GM12878 (cell line): ENCODE measurements around the gene ENPP6. TPM values are rescaled to one million over a fixed set of nuclear protein-coding genes. Genes with fewer than 3 reads are reported as not detected.

Source experiments
- ATAC-seq: fragments of 200-7000 bp; cut with Tn5 transposase; 3 replicates; pipeline ENCODE4 v1.9.1; 2020; ENCODE audit warnings: mild to moderate bottlenecking, moderate library complexity
- BruUV-seq: library from RNA; stranded (reverse); fragments of 400-500 nt; replicated peaks from 2 replicates; lab custom pipeline; 2021; lab: Mats Ljungman, UMichigan
- CTCF ChIA-PET: fragments of 300-600 bp; sonication (Branson Sonifier 250); formaldehyde crosslinking; extraction: SDS; loops from one replicate; lab custom pipeline; 2021; ENCODE audit warnings: inconsistent platforms; lab: Yijun Ruan, JAX
- POLR2A ChIA-PET: fragments of 350-600 bp; formaldehyde crosslinking; extraction: SDS; loops from one replicate; lab custom pipeline; 2021; ENCODE audit warnings: inconsistent platforms; lab: Charles Lee
- RAD21 ChIA-PET: fragments of 300-600 bp; sonication (Branson Sonifier 250); formaldehyde crosslinking; loops from one replicate; lab custom pipeline; 2023; ENCODE audit warnings: antibody characterized with exemption; ENCODE audit not compliant: unreplicated experiment; lab: Charles Lee
- SMC1A ChIA-PET: fragments of 300-600 bp; sonication (Branson Sonifier 250); formaldehyde crosslinking; loops from one replicate; lab custom pipeline; 2023; ENCODE audit not compliant: unreplicated experiment, uncharacterized antibody; lab: Charles Lee
- DNase-seq: peaks from one replicate; pipeline ENCODE4 v3.0.0-alpha.2; 2011; ENCODE audit warnings: low read depth, low spot score
- FAIRE-seq: peaks from 3 replicates; lab custom pipeline; 2011; peaks lifted over from hg19 to GRCh38; lab: Jason Lieb, UNC
- H2AFZ ChIP-seq: 2 replicates; pipeline ENCODE4 v1.6.0; 2011; ENCODE audit warnings: low read depth, low read length, control low read depth; ENCODE audit not compliant: control insufficient read depth
- H3K27ac ChIP-seq: 2 replicates; pipeline ENCODE4 v1.5.1; 2011; ENCODE audit warnings: control low read depth; ENCODE audit not compliant: control insufficient read depth, insufficient read depth
- H3K27me3 ChIP-seq, 2 experiments: replicated peaks in 1 of 2; 2 replicates each; pipeline versions ENCODE4 v1.6.0 to v1.6.1; 2011; ENCODE audit warnings: low read length in 1 of 2; ENCODE audit not compliant: control insufficient read depth in 2 of 2, insufficient read depth in 2 of 2
- H3K36me3 ChIP-seq, 2 experiments: 2 replicates each; pipeline ENCODE4 v1.5.1; 2011; ENCODE audit warnings: low read length in 1 of 2; ENCODE audit not compliant: control insufficient read depth in 2 of 2, insufficient read depth in 2 of 2
- H3K4me1 ChIP-seq: 2 replicates; pipeline ENCODE4 v1.6.1; 2011; ENCODE audit warnings: mild to moderate bottlenecking, low read length, moderate library complexity, mixed read lengths; ENCODE audit not compliant: control insufficient read depth, insufficient read depth
- H3K4me2 ChIP-seq: 2 replicates; pipeline ENCODE4 v1.6.0; 2011; ENCODE audit warnings: control low read depth; ENCODE audit not compliant: control insufficient read depth, insufficient read depth
- H3K4me3 ChIP-seq: fragments of 200-600 bp; sonication (generic); 2 replicates; pipeline ENCODE4 v1.5.1; 2016
- H3K79me2 ChIP-seq: 2 replicates; pipeline ENCODE4 v1.6.0; 2011; ENCODE audit warnings: low read length; ENCODE audit not compliant: control insufficient read depth, insufficient read depth
- H3K9ac ChIP-seq: 2 replicates; pipeline ENCODE4 v1.8.0; 2011; ENCODE audit warnings: low read length, control low read depth, mixed read lengths; ENCODE audit not compliant: control insufficient read depth, insufficient read depth
- H3K9me3 ChIP-seq: replicated peaks from 3 replicates; pipeline ENCODE4 v1.5.1; 2011; ENCODE audit warnings: mild to moderate bottlenecking, low read length; ENCODE audit not compliant: control insufficient read depth, insufficient read depth
- H4K20me1 ChIP-seq: 2 replicates; pipeline ENCODE4 v1.6.0; 2011; ENCODE audit not compliant: control insufficient read depth, insufficient read depth
- EED ChIP-seq: sonication (generic); IDR thresholded peaks from 2 replicates; pipeline ENCODE4 v1.6.1; 2016; ENCODE audit warnings: antibody characterized with exemption, low read depth
- FOXM1 ChIP-seq: IDR thresholded peaks from 2 replicates; pipeline ENCODE4 v1.6.1; 2012; ENCODE audit warnings: low read depth, mild to moderate bottlenecking, inconsistent platforms, low read length, moderate library complexity
- LARP7 ChIP-seq: fragments of 450-650 bp; IDR thresholded peaks from 2 replicates; pipeline ENCODE4 v1.6.1; 2017; ENCODE audit warnings: mild to moderate bottlenecking
- MLLT1 ChIP-seq: fragments of 450-650 bp; IDR thresholded peaks from 2 replicates; pipeline ENCODE4 v1.6.1; 2016; ENCODE audit warnings: mild to moderate bottlenecking
- MXI1 ChIP-seq: fragments of 150-350 bp; IDR thresholded peaks from 2 replicates; pipeline ENCODE4 v1.6.1; 2011; ENCODE audit warnings: low read depth, mild to moderate bottlenecking, inconsistent platforms, low read length, improper control_type of control experiment
- NR2C1 ChIP-seq: fragments of 450-650 bp; IDR thresholded peaks from 2 replicates; pipeline ENCODE4 v1.6.1; 2017; ENCODE audit warnings: antibody characterized with exemption, mild to moderate bottlenecking, moderate library complexity
- PAX5 ChIP-seq: IDR thresholded peaks from 2 replicates; pipeline ENCODE4 v1.6.1; 2011; ENCODE audit warnings: low read depth, low read length, borderline replicate concordance
- RAD21 ChIP-seq: IDR thresholded peaks from 2 replicates; pipeline ENCODE4 v1.6.1; 2011; ENCODE audit warnings: mild to moderate bottlenecking, low read depth, low read length, moderate library complexity; ENCODE audit not compliant: insufficient read depth
- RCOR1 ChIP-seq: conservative IDR thresholded peaks from 2 replicates; pipeline ENCODE4 v1.6.1; 2012; ENCODE audit warnings: low read depth, low read length, improper control_type of control experiment
- RUNX3 ChIP-seq: IDR thresholded peaks from 2 replicates; pipeline ENCODE4 v1.6.1; 2012; ENCODE audit warnings: low read length, inconsistent platforms
- STAT1 ChIP-seq: fragments of 450-650 bp; conservative IDR thresholded peaks from 2 replicates; pipeline ENCODE4 v1.6.1; 2014; ENCODE audit warnings: antibody characterized with exemption, mild to moderate bottlenecking
- WRNIP1 ChIP-seq: IDR thresholded peaks from 2 replicates; pipeline ENCODE4 v1.6.1; 2011; ENCODE audit warnings: low read depth, low read length, improper control_type of control experiment, borderline replicate concordance
- ZZZ3 ChIP-seq: IDR thresholded peaks from 2 replicates; pipeline ENCODE4 v1.6.1; 2011; ENCODE audit warnings: low read depth; ENCODE audit not compliant: control insufficient read depth, insufficient read length
- WGBS: methylation state at CpG from one replicate; pipeline ENCODE4 v1.1.6; 2016; ENCODE audit warnings: low lambda C conversion rate; ENCODE audit not compliant: insufficient replicate concordance, insufficient coverage; ENCODE audit errors: missing lambda C conversion rate; 5-methylcytosine and 5-hydroxymethylcytosine counted together
- in situ Hi-C: fragments of 300-500 bp; cut with MboI; formaldehyde crosslinking; loops from 9 replicates; pipeline ENCODE4 v1.14.3; 2018; ENCODE audit warnings: mixed read lengths
- intact Hi-C: fragments of 100-400 bp; cut with micrococcal nuclease; formaldehyde crosslinking; loops from one replicate; pipeline ENCODE4 v1.14.2; 2022; ENCODE audit not compliant: unreplicated experiment
- polyA plus RNA-seq, 11 experiments: library from polyadenylated mRNA; depleted of rRNA in 4 of 11; unstranded in 6 of 11; stranded (reverse) in 5 of 11; fragments of >200 nt; fragmentation: Nextera tagmentation in 4 of 11; fragmentation: Illumina TruSeq in 1 of 11; extraction: Ambion mirVana in 4 of 11; extraction: Trizol in 1 of 11; gene quantifications; 1 replicate in 1 of 11; 2 replicates in 10 of 11; pipeline versions ENCODE4 v1.2.1 to v1.2.3, GENCODE V29; 2011 to 2016; ENCODE audit warnings: inconsistent platforms in 2 of 11, missing spikeins in 2 of 11, low read depth in 1 of 11
- total RNA-seq, 4 experiments: library from RNA; depleted of rRNA in 3 of 4; stranded (reverse); fragments of >200 nt in 3 of 4; fragmentation: Illumina TruSeq in 1 of 4; extraction: Trizol in 1 of 4; gene quantifications; 2 replicates each; pipeline versions ENCODE4 v1.2.1 to v1.2.3, GENCODE V29; 2013 to 2021

The ENPP6 gene
- total and polyA plus RNA-seq, 10 of the 15 experiments (the other 5 are each of a cell fraction or from before 2014, with no cell fraction given) = 0.04 to 1.0 (median 0.44) TPM; not detected in 1

GRCh38 chr4:184150102-184150839 is 67.4 kb downstream of the ENPP6 start:
- CTCF ChIA-PET = no interaction called here
- DNase-seq (no peak), ATAC-seq (no peak)
- RAD21 ChIA-PET = no interaction called here
- Histone ChIP-seq H3K9ac (no peak overlapping the region), H3K4me1 (no peaks in the 10 kb centered on the region)
- TF ChIP-seq PAX5 (no peak), EED (no peak), RAD21 (no peak), STAT1 (no peak), WRNIP1 (no peak), MLLT1 (no peak), ZZZ3 (no peak), FOXM1 (no peak), LARP7 (no peak), RUNX3 (no peak), NR2C1 (no peak), RCOR1 (no peak), MXI1 (no peak)
- TF ChIP-seq, all 136 proteins: peak for 0
- H3K79me2 ChIP-seq = no peaks in the 10 kb centered on the region
- no peaks in the 10 kb centered on the region for H4K20me1 ChIP-seq
- H3K9me3 ChIP-seq = no peaks in the 10 kb centered on the region
- no peak for FAIRE-seq
- H3K4me2 ChIP-seq = no peak overlapping the region
- H3K36me3 ChIP-seq = no peaks in the 10 kb centered on the region
- H3K27ac ChIP-seq = no peak overlapping the region
- 21% methylated on average over 7 of the region's 7 CpGs for WGBS
- intact Hi-C loops = no loop called here
- ChIA-PET SMC1A (interaction anchor here (0.7 kb wide), 1 partner anchor 438 kb away, joined by 3 read pairs; no protein-coding TSS in a partner anchor), POLR2A (no interaction called here)
- in situ Hi-C loops = no loop called here
- H2AFZ ChIP-seq = no peak overlapping the region
- no peaks in the 10 kb centered on the region; a peak in 1 of 4 replicates for H3K27me3 ChIP-seq
- no peak overlapping the region for H3K4me3 ChIP-seq
- no TSS peak for BruUV-seq
